NCI-H187 treated with DMSO at 0.1 percent for 48 hours (cell line): ENCODE data around the gene MEGF8.

Source experiments
- DNase-seq: peaks from one replicate; lab custom pipeline; 2025; lab: John Stamatoyannopoulos, UW

The MEGF8 gene

GRCh38 chr19:42287017-42287826, 38.2 kb upstream of the MEGF8 start:
- DNase-seq = no peak

GRCh38 chr19:42287827-42288107, 37.7 kb upstream of the MEGF8 start:
- DNase-seq = no peak

DNA sequence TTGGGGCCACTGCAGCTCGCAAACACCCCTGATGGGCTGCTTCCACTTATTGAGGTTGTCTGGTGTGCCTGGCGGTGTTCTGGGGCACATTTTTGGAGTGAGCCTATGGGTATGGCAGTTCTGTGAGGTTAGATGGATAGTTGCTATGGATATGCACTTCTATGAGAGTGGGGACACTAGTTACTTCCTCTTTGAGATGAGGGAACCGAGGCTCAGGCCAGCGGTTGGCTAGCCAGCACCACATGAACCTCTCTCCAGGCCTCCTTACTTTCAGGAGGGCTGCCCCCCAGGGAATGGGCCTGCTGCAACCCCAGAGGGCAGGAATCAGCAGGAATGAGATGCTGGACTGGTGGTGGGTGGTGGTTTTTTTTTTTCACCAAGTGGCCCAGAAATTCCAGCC, 37.0 kb upstream of the MEGF8 start:
- no peak for DNase-seq

- DNase-seq = no peak
Measured at GRCh38 chr19:42288881-42289555, 36.4 kb upstream of the MEGF8 start.

DNA sequence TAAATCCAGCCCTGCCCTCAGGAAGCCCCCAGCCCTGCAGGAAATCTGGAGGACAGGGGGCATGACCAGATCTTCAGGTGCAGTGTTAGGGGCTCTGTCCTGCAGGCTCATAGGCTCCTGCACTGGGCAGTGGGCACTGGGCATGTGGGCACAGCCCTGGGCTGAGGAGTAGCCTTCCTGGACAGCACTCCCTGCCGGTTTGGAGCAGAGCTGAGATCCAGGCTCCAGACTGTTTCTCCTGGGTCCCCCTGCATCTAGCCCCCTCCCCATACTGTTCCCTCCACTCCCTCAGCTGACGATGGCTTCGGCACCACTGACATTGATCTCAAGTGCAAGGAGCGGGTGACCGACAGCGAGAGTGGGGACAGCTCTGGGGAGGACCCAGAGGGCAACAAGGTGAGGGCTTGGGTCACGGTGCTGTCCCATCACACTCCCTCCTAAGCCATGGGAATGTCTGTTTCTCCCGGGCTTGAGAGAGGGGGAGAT, 35.8 kb upstream of the MEGF8 start:
- no peak for DNase-seq

GRCh38 chr19:42290136-42290522, 35.3 kb upstream of the MEGF8 start:
- DNase-seq = no peak

- no peak for DNase-seq
Measured at GRCh38 chr19:42290523-42291434, 34.7 kb upstream of the MEGF8 start.

DNA sequence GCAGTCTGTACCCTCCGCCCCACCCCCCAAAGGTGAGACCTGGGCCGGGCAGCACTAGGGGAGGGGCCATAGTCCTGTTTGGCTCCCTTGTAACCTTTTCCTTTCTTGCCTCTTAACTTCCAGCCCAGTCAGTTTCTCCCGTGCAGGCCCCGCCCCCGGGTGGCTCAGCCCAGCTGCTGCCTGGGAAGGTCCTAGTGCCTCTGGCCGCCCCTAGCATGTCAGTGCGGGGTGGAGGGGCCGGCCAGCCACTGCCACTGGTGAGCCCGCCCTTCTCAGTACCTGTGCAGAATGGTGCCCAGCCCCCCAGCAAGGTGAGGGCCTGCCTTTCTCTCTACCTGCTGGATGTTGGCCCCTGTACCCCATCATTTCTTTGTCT, 34.0 kb upstream of the MEGF8 start:
- no peak for DNase-seq

GRCh38 chr19:42292042-42292960, 33.1 kb upstream of the MEGF8 start:
- DNase-seq = no peak

- DNase-seq = no peak
Measured at GRCh38 chr19:42292963-42293362, 32.5 kb upstream of the MEGF8 start.

DNA sequence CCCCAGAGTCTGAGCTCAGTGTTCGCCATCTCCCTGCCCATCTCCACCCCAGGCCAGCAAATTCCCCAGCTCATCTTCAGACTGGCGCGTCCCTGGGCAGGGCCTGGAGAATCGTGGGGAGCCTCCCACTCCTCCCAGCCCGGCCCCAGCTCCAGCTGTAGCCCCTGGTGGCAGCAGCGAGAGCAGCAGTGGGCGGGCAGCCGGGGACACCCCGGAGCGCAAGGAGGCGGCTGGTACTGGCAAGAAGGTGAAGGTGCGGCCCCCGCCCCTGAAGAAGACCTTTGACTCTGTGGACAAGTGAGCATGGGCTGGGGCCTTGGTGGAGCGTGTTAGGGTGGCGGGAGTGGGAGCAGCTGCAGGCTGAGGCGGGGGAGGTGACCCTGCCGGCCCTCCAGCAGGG, 31.9 kb upstream of the MEGF8 start:
- DNase-seq = no peak

DNA sequence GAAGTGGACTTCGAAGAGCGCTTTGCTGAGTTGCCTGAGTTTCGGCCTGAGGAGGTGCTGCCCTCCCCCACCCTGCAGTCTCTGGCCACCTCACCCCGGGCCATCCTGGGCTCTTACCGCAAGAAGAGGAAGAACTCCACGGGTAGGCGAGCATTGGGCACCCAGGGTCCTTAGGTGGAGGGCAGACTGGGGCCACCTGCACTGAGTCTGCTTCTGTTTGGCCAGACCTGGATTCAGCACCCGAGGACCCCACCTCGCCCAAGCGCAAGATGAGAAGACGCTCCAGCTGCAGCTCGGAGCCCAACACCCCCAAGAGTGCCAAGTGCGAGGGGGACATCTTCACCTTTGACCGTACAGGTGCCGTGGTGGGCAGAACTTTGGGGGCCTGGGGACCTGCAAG, 31.5 kb upstream of the MEGF8 start:
- DNase-seq = no peak

- DNase-seq = no peak
Measured at GRCh38 chr19:42294471-42295137, 30.8 kb upstream of the MEGF8 start.

- DNase-seq = no peak
Measured at GRCh38 chr19:42295342-42295741, 30.1 kb upstream of the MEGF8 start.

DNA sequence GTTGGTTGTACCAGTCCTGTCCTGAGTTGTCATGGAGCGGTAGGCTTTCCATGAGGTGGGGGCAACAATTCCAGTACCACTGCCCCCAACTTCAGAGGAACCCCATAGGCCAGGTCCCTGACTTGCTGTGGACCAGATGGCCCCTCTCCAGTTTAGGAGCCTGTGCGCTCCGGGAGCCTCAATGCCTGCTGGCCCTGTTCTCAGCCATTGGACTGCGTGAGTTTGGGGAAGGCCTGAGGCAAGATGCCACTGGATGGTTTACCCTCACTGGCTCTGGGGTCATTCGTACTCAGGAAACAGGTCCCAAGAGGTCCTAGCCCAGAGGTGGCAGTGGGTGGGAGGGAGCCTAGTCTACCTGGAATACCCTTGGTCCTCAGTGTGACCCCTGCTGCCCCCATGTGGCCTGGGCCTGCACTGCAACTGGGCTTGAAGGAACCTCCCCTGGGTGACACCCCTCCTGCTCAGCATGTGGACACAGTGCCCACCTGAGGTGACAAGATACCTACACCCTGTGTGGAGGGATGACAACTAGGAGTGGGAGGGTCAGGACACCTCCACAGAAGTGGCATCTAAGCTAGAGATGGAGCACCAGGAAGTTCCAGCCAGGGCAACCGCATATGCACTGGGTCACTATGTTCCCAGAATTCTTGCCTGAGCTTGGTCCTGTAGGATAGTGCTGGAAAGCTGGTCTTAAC, 29.5 kb upstream of the MEGF8 start:
- DNase-seq = no peak

DNA sequence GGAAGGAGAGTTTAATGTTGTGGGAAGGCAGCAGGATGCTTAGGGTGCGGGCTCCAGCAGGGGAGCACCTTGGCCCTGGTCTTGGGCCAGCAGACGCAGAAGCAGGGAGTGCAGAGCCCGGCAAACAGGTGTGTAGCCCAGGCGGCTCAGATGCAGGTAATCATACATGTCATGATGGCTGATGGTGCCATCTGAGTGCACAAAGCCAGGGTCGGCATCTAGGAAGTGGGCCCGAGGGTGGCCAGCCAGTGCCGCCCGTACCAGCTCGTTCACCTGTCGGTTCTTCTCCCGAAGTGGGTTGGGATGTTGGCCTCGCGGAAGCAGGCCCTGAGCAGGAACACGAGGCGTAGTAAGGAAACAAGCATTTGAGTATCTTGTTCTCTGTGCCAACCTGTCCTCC, 28.4 kb upstream of the MEGF8 start:
- DNase-seq = no peak

DNA sequence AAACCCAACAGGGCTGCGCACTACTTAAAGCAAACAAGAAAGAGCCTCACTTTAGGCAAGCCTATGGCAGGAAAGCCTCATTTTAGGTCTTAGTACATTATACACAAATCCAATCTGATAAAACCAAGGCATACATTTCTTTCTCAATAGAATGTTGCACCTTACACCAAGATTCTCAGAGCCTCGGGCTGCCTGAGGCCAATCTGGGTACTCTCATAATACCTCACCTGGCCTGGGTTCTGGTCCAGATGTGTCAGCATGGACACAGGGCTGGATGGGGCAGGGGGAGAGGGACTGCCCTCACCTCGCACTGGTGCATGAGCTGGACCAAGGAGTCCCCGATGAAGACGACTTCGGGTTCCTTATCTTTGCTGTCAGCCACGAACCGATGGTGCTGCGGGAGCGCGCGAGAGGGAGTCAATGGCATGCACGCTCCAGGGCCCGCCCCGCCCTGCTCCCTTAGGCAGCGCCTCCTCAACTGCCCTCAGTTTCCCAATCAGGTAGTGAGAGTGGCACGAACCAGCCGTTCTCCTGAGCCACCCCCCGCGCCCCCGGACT, 23.7 kb upstream of the MEGF8 start, which contains the start of gene PRR19:
Gene PRR19 (plus strand): TSS at position 487 of the 558 bp plus-strand sequence. CDS start 7,453 bp downstream, outside the sequence.
- DNase-seq = no peak

DNA sequence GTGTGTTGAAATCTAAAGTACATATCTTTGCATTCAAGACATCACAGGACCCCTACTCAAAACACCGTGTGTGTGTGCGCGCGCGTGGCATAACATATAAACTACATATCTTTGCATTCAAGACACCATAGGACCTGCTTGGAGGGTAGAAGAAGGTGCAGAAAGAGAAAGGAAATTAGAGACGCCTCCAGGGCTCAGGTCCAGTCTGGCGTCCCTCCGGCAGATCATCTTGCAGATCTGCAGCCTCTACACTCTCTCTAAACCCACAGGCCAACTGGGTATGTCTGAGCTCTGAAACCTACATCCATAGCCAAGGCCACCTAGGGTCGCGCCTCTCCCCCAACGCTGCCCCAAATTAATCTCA, 22.4 kb upstream of the MEGF8 start:
- DNase-seq = no peak

- no peak for DNase-seq
Measured at GRCh38 chr19:42303876-42304275, 21.6 kb upstream of the MEGF8 start.

- no peak for DNase-seq
Measured at GRCh38 chr19:42306646-42307045, 18.8 kb upstream of the MEGF8 start.
